Measurements from ENCODE around the gene ARL2.
A peak's percentile ranks its signal among the peaks of the same experiment; 100 is the strongest.

The ARL2 gene

DNA sequence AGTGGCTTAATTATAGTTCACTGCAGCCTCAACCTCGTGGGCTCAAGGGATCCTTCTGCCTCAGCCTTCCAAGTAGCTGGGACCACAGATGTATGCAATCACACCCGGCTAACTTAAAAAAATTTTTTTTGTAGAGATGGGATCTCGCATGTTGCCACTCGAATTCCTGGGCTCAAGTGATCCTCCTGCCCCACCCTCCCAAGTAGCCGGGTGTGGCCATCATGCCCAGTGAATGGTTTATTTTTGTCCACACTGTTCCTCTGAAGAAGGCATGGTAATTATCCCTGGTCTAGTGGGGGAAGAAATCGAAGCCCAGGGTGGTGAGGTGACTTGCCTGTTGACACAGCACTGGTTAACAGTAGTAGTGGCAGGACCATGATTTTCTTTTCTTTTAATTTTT lies 28.9 kb downstream of the ARL2 start:
- in situ Hi-C loops (cut with MboI; ENCODE audit: low pct_unique_long_range_greater_than_20kb, low sequenced_read_pairs, unreplicated experiment), result no loop called here
- TF ChIP-seq, protein P1, sequence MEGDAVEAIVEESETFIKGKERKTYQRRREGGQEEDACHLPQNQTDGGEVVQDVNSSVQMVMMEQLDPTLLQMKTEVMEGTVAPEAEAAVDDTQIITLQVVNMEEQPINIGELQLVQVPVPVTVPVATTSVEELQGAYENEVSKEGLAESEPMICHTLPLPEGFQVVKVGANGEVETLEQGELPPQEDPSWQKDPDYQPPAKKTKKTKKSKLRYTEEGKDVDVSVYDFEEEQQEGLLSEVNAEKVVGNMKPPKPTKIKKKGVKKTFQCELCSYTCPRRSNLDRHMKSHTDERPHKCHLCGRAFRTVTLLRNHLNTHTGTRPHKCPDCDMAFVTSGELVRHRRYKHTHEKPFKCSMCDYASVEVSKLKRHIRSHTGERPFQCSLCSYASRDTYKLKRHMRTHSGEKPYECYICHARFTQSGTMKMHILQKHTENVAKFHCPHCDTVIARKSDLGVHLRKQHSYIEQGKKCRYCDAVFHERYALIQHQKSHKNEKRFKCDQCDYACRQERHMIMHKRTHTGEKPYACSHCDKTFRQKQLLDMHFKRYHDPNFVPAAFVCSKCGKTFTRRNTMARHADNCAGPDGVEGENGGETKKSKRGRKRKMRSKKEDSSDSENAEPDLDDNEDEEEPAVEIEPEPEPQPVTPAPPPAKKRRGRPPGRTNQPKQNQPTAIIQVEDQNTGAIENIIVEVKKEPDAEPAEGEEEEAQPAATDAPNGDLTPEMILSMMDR (IDR thresholded peaks at IDR 0.05; ENCODE audit: extremely low read depth, insufficient read depth, missing control alignments), result no peak
- no peak for DNase-seq (ENCODE audit: low spot score)

DNA sequence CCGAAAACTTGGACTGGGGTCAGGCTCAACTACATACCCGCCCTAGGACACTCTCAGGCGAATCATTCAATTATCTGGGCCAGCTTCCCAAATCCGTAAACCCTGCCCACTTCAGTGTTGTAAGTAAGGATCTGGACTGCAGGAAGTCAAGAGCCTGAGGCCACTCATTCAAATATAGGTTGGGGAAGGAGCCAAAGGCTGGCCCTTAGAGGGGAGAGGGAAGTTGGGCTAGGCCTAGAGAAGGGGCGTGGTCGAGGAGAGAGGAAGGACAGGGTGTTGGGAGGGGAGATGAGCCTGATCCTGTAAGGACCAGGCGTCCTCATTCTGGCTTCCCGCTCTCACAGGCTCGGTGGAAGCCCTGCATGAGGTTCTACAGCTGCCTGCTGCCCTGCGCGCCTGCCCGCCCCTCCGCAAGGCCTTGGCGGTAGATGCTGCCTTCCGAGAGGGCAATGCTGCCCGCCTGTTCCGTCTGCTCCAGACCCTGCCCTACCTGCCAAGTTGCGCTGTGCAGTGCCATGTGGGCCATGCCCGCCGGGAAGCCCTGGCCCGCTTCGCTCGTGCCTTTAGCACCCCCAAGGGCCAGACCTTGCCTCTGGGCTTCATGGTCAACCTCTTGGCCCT lies 30.0 kb downstream of the ARL2 start:
- TF ChIP-seq, protein P1 (IDR thresholded peaks at IDR 0.05; ENCODE audit: extremely low read depth, insufficient read depth, missing control alignments), result no peak
- DNase-seq (ENCODE audit: low spot score), result no peak
- in situ Hi-C loops (cut with MboI; ENCODE audit: low pct_unique_long_range_greater_than_20kb, low sequenced_read_pairs, unreplicated experiment), result no loop called here

DNA sequence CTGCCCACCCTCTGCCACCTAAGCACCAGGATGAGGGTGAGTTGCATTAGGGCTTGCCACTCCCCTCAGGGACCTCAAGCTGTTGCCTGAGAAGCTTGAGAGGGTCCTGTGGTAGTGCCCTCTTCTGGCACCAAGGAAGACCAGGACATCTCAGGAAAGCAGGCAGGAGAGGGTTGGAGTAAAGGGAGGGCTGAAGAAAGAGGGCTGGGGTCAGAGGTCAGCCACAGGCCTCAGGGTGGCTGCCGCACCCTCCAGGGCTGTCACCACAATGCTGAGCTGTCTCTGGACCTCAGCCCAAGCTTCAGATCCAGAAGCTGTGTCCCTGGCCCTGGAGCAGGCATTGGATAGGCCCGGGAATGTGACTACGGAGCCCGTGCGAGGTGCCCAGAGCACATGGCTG lies 31.1 kb downstream of the ARL2 start:
- in situ Hi-C loops (cut with MboI; ENCODE audit: low pct_unique_long_range_greater_than_20kb, low sequenced_read_pairs, unreplicated experiment), result no loop called here
- TF ChIP-seq, protein P1 (IDR thresholded peaks at IDR 0.05; ENCODE audit: extremely low read depth, insufficient read depth, missing control alignments), result no peak
- no peak for DNase-seq (ENCODE audit: low spot score)

DNA sequence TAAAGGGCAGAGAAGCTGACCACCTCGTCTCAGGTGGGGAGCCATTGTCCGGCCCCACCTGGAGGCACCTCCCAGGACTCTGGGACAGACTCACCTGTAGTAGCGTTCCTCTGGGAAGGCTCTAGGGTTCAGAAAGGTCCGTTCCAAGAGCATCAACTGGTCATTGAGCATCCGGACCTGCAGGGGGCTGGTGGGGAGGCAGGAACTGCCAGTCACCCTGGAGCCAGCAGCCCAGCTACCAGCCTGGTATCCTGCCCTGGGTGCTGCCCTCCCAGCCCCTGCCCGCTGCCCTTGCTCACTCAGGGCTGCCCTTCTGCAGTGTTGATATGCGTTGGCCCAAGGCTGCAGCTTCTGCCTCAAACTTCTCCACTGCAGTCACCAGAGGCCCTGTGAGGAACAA lies 31.8 kb downstream of the ARL2 start:
- in situ Hi-C loops (cut with MboI; ENCODE audit: low pct_unique_long_range_greater_than_20kb, low sequenced_read_pairs, unreplicated experiment), result no loop called here
- TF ChIP-seq, protein P1 (IDR thresholded peaks at IDR 0.05; ENCODE audit: extremely low read depth, insufficient read depth, missing control alignments), result no peak
- no peak for DNase-seq (ENCODE audit: low spot score)

DNA sequence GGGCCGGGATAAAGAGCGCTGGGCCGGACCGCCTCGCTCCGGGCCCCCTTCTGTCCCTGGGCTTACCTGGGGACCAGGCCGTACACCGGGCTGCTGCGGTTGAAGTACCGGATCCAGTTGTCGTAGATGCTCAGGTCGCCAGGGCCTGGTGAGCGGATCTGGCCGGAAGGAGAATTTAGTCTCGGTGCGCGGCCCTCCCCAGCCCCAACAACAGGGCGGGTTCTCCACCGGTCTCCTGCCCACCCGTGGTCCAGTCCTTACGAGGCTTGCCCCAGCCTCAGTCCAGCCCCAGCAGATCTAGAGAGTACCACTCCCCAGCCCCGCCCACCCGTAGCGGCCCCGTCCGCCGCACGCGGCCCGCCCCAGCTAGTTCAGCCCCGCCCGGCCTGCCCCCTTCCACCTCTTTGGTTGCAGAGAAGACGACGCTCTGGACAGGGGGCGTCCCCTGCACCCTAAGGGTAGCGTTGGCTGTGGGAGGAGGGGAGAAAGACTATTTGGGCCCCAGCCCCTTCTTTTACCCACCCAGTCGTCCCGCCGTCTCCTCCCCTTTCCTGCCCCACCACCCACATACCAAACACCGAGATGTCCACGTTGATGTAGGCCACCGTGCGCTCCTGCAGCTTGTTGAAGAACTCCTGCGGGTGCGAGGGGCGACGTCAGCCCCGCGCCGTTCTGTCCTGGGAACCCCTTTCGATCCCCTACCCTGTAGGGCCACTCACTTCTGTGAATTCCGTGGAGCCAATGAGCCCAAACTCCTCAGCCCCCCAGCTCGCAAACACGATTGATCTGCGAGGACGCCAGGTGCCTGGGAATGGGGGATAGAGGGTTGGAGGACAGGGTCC lies 33.8 kb downstream of the ARL2 start:
- TF ChIP-seq, protein P1 (IDR thresholded peaks at IDR 0.05; ENCODE audit: extremely low read depth, insufficient read depth, missing control alignments), result no peak
- peak; percentile 65 for DNase-seq (ENCODE audit: low spot score)
- in situ Hi-C loops (cut with MboI; ENCODE audit: low pct_unique_long_range_greater_than_20kb, low sequenced_read_pairs, unreplicated experiment), result no loop called here

DNA sequence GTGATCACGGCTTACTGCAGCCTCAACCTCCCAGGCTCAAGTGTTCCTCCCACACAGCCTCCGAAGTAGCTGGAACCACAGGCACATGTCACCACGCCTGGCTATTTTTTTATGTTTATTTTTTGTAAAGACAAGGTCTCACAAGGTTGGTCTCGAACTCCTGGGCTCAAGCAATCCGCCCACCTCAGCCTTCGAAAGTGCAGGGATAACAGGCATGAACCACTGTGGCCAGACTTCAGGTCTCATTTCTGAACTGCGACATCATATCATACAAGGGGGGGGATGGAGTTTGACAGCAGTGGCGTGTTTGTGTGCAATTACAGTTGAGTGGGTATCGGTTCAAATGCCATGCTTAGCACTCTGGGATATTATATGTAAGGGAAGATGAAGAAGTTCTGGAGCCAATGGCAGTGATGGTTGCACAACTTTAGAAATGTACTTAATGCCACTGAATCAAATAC lies 37.5 kb downstream of the ARL2 start:
- DNase-seq (ENCODE audit: low spot score), result no peak
- TF ChIP-seq, protein P1 (IDR thresholded peaks at IDR 0.05; ENCODE audit: extremely low read depth, insufficient read depth, missing control alignments), result no peak
- in situ Hi-C loops (cut with MboI; ENCODE audit: low pct_unique_long_range_greater_than_20kb, low sequenced_read_pairs, unreplicated experiment), result no loop called here
